HG02943 (cell line): ENCODE measurements around the gene CALY.
A peak's percentile ranks its signal among the peaks of the same experiment; 100 is the strongest.

Source experiments
- ATAC-seq: cut with Tn5 transposase; IDR thresholded peaks from one replicate; pipeline ENCODE4 v1.9.1; 2021; ENCODE audit warnings: mild to moderate bottlenecking, low read depth, moderate library complexity; ENCODE audit not compliant: unreplicated experiment

CALY gene

DNA sequence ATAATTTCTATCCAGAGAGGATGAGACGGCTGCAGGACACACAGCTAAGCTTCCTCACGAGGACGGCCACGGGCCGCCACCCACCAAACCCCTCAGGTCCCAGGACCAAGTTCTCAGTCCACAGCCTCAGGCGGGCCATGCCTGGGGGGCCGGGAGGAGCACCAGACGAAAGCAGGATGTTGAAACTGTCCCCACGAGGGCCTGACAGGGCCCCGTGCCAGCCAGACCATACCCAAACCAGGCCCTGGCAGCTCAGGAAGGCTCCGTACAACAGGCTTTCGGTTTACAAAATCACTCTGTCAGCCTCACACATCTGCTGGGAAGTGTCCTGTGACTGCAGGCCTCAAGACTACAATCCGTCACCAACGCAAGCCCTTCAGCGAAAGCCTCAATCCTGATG is 42.5 kb downstream of the CALY start:
- ATAC-seq, result no peak

DNA sequence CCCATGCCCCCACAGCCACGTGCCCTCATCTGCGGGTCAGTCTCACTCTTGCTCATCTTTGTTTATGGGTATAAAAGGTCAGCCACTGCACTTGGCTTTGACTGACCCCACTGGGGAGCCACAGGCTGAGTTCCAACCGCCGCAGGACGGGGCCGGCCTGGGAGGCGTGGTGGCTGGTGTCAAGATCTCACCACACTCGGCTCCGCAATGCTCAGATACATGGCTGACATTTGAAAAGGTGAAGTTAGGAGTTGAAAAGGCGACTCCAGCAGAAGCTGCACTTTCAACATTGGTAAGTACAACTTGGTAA is 42.9 kb downstream of the CALY start:
- no peak for ATAC-seq

DNA sequence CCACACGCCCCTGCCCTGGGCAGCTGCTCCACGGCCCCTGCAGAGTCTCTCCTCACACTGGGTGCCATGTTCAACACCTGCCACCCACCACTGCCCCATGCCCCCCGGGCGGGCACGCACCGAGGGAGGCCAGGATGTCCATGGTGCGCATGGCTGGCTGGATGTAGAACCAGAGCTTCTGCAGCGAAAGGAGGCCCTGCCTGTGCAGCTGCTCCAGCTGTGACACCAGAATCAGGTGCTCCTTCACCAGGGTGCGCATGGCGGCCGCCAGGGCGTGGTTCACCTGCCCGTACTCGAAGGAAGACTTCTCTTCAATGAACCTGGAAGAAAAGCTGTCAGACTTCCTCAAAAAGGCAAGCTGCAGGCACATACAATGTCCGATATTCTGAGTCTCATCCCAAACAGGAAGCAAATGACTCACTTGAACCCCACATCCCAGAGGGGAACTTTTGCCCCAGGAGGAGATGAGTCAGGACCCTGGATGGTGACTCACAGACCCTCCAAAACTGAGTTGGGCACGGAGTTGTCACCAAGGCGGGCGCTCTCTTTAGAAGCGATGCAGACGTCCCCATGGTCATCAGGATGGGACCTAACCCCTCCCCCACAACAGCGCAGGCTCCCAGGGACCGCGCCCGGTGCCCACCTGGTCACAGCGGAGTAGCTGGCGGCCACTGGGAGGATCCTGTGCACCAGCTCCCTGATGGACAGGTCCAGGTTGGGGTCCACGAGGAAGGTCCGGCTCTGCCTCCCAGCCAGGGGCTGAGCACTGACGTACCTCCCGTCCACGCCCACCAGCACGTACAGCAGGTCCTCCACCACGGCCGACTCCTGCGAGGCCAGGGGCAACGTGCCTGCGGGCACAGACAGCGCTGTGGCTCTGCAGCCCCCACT is 43.5 kb downstream of the CALY start:
- no peak for ATAC-seq

DNA sequence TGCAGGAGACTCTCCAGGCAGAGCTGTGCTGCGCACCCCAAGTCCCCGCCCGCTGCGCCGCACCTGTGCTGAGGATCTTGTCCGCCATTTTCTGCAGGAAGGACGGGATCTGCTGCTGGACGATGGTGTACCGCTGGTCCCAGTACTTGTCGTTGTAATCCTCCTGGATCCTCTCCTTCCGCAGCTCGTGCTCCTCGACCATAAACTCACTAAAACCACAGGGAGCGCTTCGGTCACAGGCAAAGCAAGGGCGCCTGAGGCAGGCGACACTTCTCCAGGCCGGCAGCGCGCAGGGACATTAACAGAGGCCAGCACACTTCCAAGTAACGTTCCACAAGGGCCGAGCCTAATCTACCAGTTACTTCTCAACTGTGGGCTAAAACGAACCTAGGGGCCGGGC is 46.9 kb downstream of the CALY start:
- no peak for ATAC-seq

DNA sequence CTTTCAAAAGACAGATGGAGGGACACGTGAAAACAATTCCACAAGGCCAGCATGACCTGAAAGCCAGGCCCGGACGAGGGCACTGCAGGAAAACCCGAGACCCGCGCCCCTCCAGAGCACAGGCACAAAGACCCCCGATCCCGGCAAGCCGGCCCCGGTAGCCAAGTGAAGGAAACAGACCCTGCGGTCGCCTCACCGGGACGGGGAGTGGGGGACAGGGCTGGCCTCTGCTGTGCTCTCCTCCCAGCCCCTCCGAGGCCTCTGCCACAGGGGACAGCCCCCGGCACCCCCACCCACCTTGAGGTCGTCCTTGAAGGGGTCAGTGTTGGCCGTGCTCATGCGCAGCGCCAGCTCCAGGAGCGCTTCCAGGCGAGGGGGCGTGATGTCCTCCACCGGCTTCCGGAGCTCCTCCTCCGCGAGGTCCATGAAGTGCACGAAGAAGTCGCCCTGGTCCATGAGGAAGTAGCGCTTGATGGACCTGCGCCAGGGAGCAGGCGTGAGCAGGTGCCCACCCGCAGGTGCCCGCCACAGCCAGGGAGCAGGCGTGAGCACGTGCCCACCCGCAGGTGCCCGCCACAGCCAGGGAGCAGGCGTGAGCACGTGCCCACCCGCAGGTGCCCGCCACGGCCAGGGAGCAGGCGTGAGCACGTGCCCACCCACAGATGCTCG is 48.7 kb downstream of the CALY start:
- no peak for ATAC-seq

DNA sequence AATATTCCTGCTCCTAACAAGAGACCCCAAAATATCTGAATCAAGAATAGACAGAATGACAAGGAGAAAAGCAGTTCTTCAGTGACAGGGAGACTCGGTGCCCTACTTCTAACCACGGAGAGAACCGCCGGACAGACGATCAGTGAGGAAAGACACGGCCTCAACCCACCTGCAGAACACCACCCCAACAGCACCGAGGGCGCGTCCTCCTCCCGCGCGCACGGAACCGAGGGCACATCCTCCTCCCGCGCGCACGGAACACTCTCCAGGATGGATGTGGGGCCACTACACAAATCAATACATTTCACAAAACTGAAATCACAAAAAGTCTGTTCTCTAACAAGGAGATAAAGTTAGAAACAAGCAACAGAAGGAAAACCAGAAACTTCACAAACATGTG is 50.3 kb downstream of the CALY start:
- ATAC-seq, result no peak

DNA sequence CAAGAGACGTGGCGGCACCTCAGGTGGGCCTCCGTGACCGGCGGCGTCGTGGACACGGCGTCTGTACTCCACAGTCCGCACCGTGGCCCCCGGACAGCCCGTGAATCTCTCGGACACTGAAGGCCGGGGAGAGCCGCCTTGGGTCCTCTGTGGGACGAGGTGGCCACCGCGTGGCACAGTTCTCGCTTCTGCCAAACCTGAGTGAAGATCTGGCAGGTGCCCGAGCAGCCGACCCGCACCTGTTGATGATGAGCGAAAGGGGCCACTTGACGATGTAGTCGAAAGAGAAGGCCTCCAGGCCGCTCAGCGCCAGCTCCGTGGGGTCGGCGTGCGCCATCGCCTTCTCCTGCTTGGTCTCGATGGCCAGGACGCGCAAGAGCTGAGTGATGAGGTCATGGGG is 51.5 kb downstream of the CALY start:
- ATAC-seq, result no peak

DNA sequence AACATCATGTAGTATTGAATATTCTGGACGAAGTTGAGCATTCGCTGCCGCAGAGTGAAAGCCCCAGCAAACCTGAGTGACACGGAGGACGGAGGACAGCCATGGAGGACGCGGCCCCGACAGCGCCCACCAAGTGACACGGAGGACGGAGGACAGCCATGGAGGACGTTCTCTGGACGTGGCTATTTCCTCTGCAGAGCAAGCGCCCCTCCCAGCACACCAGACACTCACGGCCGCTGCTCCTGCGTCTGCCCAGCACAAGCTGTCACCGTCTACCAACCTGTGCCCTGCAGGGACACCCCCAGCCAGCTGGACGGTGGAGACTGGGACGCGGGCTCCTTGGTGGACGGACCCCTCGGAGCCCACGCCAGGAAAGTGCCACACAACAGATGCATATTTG is 52.8 kb downstream of the CALY start:
- no peak for ATAC-seq

DNA sequence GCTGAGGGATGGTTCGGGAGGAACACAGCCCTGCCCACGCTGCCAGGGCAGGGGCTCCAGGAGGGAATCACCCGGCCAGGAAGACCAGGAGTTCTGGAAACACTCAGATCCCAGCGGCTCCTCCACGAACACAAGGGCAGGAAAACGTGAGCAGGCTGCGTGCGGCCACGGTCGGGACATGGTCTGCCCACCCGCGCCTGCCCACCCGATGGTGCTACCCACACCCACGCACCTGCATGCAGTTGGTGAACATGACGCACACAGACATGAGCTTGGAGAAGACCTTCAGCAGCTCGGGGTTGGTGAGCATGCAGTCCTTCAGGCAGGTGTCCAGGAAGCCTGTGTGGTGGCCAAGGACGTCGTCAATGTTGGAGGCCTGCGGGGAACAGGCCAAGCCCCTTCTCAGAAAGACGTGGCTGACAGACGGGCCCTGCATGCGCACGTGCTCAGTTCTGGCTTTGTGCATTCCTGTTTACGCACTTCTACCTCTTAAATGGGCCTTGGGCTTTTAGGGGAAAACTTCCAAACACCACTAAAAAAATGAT is 53.8 kb downstream of the CALY start:
- no peak for ATAC-seq

DNA sequence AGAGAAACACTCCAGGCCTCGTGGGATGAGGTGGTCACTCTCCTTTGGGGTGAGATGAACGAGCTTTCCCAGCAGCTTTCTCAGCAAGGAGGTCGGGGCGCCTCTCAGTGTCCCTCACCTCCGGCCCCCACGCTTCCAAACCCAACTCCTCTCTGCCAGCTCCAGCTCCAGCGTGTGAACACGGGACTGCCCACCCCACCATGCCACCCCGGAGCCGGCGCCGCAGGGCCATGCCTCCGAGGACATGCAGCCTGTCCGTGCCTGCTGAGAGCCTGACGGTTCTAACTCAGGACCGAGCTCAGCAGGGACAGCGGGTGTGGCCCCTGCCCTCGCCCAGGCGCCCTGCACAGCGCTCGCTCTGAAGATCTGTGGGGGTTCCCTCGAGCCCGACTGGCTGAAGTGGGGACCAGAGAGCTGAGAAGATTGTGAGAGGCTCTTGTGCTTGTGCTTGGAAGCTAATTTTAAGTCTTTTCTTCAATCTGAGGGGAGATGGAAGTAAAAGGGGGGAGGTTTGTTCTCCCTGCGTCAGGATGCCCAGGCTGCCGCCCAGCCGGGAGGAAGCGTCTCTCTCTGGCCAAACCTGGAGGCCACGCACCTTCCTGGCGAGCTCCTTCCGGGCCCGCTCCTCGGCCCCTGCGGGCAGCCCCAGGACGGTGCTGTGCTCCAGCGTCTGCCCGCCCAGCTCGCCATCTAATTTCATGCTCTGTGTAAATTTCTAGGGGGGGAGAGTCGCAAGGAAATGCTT is 54.9 kb downstream of the CALY start:
- ATAC-seq, result no peak

DNA sequence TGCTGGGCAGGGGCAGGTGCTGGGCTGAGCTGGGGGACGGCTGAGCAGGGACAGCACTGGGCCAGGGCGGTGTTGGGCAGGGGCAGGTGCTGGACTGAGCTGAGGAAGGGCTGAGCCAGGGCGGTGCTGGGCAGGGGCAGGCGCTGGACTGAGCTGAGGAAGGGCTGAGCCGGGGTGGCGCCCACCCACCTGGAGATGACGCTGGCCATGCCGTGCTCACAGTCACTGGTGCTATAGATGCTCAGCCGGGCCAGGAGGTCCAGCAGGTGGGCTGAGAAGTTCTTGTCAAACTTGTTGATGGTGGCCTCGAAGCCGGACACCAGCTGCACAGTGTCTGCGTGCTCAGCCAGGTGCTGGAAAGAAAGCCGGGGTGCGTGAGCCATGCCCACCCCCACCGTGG is 55.6 kb downstream of the CALY start:
- ATAC-seq, result no peak

DNA sequence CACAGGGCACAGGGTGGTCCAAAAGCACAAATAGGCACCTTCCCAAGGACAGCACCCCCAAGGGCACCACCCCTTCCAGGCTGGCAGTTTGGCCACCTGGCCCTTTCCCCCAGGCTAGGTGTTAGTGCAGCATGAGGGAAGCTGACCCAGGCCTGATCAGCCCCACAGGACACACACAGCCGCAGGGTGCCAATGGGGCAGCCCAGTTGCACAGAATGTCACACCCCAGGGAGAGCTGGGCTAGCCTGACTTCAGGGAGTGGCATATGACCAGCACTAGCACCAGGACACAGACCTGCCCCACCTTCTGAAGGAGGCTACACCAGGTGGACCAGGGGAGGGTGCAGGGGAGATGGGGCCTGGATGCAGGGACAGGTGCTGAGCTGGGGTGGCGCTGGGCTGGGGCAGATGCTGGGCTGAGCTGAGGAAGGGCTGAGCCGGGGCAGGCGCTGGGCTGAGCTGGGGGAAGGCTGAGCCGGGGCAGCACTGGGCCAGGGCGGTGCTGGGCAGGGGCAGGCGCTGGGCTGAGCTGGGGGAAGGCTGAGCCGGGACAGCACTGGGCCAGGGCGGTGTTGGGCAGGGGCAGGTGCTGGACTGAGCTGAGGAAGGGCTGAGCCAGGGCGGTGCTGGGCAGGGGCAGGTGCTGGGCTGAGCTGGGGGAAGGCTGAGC is 56.2 kb downstream of the CALY start:
- no peak for ATAC-seq

DNA sequence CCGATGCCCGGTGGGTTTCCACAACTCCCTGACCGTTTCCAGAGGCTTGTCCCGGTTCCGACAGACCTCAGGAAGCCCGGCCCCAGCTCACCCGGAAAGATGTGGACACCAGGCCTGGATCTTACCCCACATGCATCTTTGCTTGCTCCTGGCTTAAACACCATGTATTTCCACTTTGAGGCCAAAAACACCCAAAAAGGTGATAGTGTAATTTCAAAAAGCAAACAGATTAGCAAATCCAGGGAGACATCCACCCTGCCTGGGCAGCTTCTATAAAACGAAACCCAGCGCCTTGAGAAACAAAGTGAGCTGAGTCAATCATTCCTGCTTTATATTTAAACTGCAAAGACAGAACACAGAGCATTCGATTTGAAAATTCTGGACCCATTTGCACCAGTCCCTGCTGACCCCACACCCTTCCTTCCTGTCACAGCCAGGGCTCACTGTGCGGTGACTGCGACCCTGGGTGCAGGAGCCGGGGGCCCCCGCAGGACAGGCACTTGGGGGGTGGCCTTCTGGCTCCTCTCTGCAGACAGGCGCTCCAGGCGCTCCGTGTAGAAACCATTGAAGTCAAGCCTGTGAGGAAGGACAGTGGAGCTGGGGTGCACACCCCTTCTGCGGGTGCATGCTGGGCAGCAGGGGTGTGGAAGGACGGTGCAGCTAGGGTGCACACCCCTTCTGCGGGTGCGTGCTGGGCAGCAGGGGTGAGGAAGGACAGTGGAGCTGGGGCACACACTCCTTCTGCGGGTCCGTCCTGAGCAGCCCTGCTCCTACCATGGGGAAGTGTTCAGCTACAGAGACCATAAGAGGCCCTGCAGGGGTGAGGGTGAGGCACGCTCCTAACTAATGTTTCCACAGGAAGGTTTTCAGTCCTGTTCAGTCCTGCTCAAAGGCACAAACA is 57.1 kb downstream of the CALY start:
- no peak for ATAC-seq

DNA sequence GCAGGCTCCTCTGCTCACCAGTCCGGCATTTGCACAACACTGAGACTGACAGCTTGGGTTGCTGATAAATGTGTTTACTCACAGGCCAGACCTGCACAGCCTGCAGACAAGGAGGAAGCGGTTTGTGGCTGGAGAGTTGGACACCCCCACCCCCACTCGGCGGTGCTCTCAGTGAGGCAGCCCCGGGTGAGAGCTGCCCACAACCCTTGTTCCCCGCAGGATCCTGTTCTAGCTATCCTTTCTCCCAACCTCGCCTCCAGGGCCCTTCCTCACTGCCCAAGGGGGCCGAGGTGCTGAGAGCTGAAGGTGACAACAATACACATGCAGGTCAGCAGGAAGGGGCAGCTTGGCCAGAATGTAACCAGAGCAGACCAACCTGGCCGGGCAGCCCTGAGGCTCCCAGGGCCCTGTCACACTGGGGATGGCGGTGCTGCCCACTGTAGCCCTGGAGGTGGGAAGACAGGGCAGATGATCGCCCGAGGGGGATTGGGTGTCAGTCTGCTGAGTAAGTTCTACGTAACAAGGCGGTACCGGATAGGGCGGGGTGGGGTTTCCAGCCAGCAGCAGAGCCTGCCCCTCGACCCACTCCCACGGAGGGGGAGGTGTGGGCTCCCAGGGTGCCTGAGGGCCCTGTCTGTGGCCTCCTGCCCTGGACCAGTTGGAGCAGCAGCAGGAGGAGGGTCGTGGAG is 58.0 kb downstream of the CALY start:
- peak; percentile 40 for ATAC-seq

DNA sequence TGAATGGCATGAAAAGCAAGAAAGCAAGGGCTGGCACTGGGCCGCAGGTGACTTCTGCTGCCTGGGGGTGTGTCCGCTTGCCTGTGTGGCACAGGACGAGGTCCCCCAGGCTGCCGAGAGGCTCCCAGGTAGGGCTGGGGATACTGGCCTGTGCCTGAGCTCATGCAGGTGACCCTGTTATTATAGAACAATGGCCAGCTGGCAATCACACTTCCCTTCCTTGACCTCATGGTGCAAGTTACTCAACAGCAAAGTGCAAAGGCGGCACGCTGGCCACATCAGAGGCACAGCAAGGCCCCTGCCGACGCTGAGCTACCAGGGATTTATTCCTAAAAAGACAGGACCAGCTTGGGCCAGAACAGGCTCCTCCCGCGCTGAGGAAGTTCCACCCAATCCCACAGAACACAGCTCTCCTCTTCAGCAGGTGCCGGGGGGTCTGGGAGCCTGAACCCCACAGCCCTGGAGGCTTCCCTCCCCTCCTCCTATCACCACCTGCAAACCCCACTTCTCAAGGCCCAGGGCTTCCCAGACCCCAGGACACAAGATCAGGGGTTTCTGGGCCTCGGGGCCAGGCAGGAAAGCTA is 58.6 kb downstream of the CALY start:
- ATAC-seq, result no peak

DNA sequence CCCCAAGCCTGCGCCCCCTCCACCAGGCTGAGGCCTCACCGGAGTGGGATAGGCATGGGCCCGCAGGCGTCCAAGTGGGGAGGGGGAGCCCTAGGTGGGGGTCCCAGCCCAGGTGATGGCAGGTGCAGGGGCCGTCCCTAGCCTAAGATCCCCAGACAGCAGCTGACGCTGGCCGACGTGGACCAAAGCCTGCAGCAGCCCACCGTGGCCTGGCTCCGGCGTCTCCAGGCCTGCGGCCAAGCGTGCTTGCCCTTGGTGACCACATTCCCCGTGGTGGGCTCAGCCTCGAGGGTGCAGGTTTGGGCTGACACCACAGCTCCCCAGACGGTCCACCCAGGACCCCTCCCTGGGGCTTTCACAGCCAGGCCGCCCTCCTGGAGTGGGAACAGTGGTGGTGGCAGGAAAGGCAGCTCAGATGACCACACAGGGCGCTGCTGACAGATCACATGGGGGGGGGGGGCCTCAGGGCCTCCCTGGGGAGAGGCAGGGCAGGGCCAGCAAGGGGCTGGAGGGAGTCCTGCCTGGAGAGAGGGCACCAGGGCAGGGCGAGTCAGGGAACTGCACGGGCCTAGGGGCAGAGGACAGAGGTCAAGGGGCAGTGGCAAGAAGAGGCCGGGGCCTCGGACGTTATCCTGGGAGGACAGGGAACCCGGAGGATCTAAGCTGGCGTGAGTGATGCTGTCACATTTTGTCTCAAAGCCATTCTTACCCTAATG is 59.3 kb downstream of the CALY start:
- ATAC-seq, result no peak

DNA sequence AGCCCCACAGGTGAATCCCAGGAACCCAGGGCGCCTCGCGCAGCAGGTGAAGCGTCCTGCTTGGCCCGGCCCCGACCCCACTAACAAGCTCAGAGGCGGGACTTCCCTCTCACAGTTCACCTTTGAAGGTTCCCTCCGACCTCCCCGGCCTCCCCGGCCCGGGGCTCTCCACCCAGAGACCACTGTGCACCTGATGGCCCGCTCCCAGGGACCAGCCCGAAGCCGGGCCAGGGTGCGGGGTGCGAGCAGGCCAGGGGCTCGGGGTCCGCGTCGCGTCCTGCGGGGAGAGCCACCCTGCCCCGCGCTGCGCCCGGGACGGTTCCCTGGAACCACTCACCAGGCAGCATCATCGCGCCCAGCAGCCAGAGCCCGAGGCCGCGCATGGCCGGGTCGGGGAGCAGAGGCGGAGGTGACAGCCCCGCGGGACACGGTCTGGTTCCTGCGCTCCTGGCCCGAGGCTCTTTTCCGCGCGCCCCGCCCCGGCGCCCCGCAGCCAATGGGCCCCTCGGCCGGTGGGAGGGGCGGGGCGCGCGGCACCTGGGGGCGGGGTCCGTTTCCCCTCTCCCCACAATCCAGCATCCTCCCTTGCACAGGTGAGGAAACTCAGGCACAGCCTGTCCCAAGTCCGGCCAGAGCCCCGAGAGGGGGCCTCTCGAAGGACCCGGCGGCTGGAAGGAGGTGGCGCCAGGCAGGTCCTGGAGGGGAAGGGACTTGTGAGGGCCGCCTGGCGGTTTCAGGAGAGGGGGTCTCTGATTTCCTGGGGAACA is 60.1 kb downstream of the CALY start, which contains the start of gene ADAM8:
Gene ADAM8, minus strand, starts transcription at position 434 of the 767 bp plus-strand sequence. Its CDS starts 51 bp downstream, at position 383.
- ATAC-seq, result peak; percentile 40
